IMR-90 (cell line): ENCODE results near the gene SOS1. TPM values are rescaled to one million over a fixed set of nuclear protein-coding genes. Genes with fewer than 3 reads are reported as not detected.

Experiments used
- ATAC-seq: fragments of 200-7000 bp; cut with Tn5 transposase; 2 replicates; pipeline ENCODE4 v1.9.1; 2020; ENCODE audit warnings: low read depth, mild to moderate bottlenecking, moderate library complexity
- BruUV-seq: library from RNA; stranded (reverse); fragments of 400-500 nt; replicated peaks from 2 replicates; lab custom pipeline; 2021; lab: Mats Ljungman, UMichigan
- CTCF ChIA-PET: fragments of 300-600 bp; formaldehyde crosslinking; extraction: SDS; loops from one replicate; lab custom pipeline; 2021; ENCODE audit warnings: antibody characterized with exemption; lab: Yijun Ruan, JAX
- POLR2A ChIA-PET: fragments of 300-600 bp; sonication (Branson Sonifier 250); formaldehyde crosslinking; loops from one replicate; lab custom pipeline; 2022; ENCODE audit warnings: antibody characterized with exemption; ENCODE audit not compliant: unreplicated experiment; lab: Charles Lee
- DNase-seq: peaks from one replicate; pipeline ENCODE4 v3.0.0; 2013
- H2AFZ ChIP-seq: replicated peaks from 2 replicates; pipeline ENCODE3; 2013; ENCODE audit warnings: low read length, mild to moderate bottlenecking; ENCODE audit not compliant: poor library complexity
- H2AK5ac ChIP-seq: 2 replicates; pipeline ENCODE4 v1.6.1; 2013; ENCODE audit warnings: low read depth, low read length, inconsistent platforms
- H2AK9ac ChIP-seq: replicated peaks from 2 replicates; pipeline ENCODE3; 2013; ENCODE audit warnings: mild to moderate bottlenecking, low read depth, low read length, moderate library complexity; ENCODE audit not compliant: poor library complexity
- H2BK120ac ChIP-seq: 2 replicates; pipeline ENCODE4 v1.6.1; 2013; ENCODE audit warnings: low read depth, low read length, inconsistent platforms
- H2BK15ac ChIP-seq: 3 replicates; pipeline ENCODE4 v1.6.1; 2013; ENCODE audit warnings: low read depth, low read length, inconsistent platforms
- H2BK20ac ChIP-seq: 2 replicates; pipeline ENCODE4 v1.6.1; 2013; ENCODE audit warnings: low read depth, mild to moderate bottlenecking, inconsistent platforms, low read length, moderate library complexity
- H2BK5ac ChIP-seq: 2 replicates; pipeline ENCODE4 v1.6.1; 2013; ENCODE audit warnings: mild to moderate bottlenecking, low read depth, low read length, inconsistent platforms; ENCODE audit not compliant: poor library complexity, severe bottlenecking
- H3K14ac ChIP-seq: replicated peaks from 2 replicates; pipeline ENCODE4 v1.6.1; 2013; ENCODE audit warnings: low read depth, low read length, inconsistent platforms
- H3K18ac ChIP-seq: 2 replicates; pipeline ENCODE4 v1.6.1; 2013; ENCODE audit warnings: low read depth, low read length, control low read depth
- H3K23ac ChIP-seq: 2 replicates; pipeline ENCODE4 v1.6.1; 2013; ENCODE audit warnings: low read depth, low read length, inconsistent platforms
- H3K27ac ChIP-seq: 2 replicates; pipeline ENCODE4 v1.5.1; 2013; ENCODE audit warnings: mild to moderate bottlenecking, control low read depth, low read length; ENCODE audit not compliant: insufficient read depth
- H3K27me3 ChIP-seq: 2 replicates; pipeline ENCODE4 v1.6.1; 2013; ENCODE audit warnings: low read length; ENCODE audit not compliant: control insufficient read depth, insufficient read depth
- H3K36me3 ChIP-seq: 2 replicates; pipeline ENCODE4 v1.6.1; 2013; ENCODE audit warnings: low read length, mixed read lengths; ENCODE audit not compliant: control insufficient read depth, insufficient read depth
- H3K4ac ChIP-seq: 2 replicates; pipeline ENCODE4 v1.6.1; 2013; ENCODE audit warnings: low read depth, low read length, inconsistent platforms
- H3K4me1 ChIP-seq: 2 replicates; pipeline ENCODE4 v1.6.1; 2013; ENCODE audit warnings: low read length, mixed read lengths; ENCODE audit not compliant: control insufficient read depth, insufficient read depth
- H3K4me2 ChIP-seq: 2 replicates; pipeline ENCODE4 v1.6.1; 2013; ENCODE audit warnings: low read depth, mild to moderate bottlenecking, control low read depth, low read length, moderate library complexity
- H3K4me3 ChIP-seq: 2 replicates; pipeline ENCODE4 v1.5.1; 2013; ENCODE audit warnings: low read depth, mild to moderate bottlenecking, control low read depth, low read length, moderate library complexity; ENCODE audit not compliant: insufficient read depth
- H3K56ac ChIP-seq: 2 replicates; pipeline ENCODE4 v1.6.1; 2013; ENCODE audit warnings: low read length, inconsistent platforms; ENCODE audit not compliant: insufficient read depth; ENCODE audit errors: extremely low read depth
- H3K79me1 ChIP-seq, 2 experiments: 2 replicates each; pipeline ENCODE4 v1.6.1; 2013; ENCODE audit warnings: low read length in 2 of 2, inconsistent platforms in 1 of 2, low read depth in 1 of 2
- H3K9ac ChIP-seq: 2 replicates; pipeline ENCODE4 v1.6.1; 2013; ENCODE audit warnings: low read depth, low read length, control low read depth
- H3K9me1 ChIP-seq: 2 replicates; pipeline ENCODE4 v1.6.1; 2013; ENCODE audit warnings: low read length, inconsistent platforms; ENCODE audit not compliant: insufficient read depth
- H3K9me3 ChIP-seq: 2 replicates; pipeline ENCODE4 v1.6.1; 2013; ENCODE audit warnings: low read length; ENCODE audit not compliant: control insufficient read depth, insufficient read depth
- H4K20me1 ChIP-seq: 2 replicates; pipeline ENCODE4 v1.6.1; 2013; ENCODE audit warnings: low read length, inconsistent platforms; ENCODE audit not compliant: insufficient read depth
- H4K5ac ChIP-seq: 2 replicates; pipeline ENCODE4 v1.6.1; 2013; ENCODE audit warnings: mild to moderate bottlenecking, low read depth, low read length, control low read depth
- H4K8ac ChIP-seq, 2 experiments: 2 replicates each; pipeline ENCODE4 v1.6.1; 2013; ENCODE audit warnings: low read depth in 2 of 2, low read length in 2 of 2, control low read depth in 1 of 2, inconsistent platforms in 1 of 2
- H4K91ac ChIP-seq: 2 replicates; pipeline ENCODE4 v1.6.1; 2013; ENCODE audit warnings: low read depth, low read length, inconsistent platforms; ENCODE audit not compliant: insufficient read depth
- BHLHE40 ChIP-seq: fragments of 150-350 bp; IDR thresholded peaks from 2 replicates; pipeline ENCODE4 v1.6.1; 2016; ENCODE audit warnings: mild to moderate bottlenecking, low read depth, low read length
- CEBPB ChIP-seq: IDR thresholded peaks from 2 replicates; pipeline ENCODE4 v1.6.1; 2012; ENCODE audit warnings: low read depth, low read length, improper control_type of control experiment
- CHD1 ChIP-seq: IDR thresholded peaks from 2 replicates; pipeline ENCODE4 v1.6.1; 2012; ENCODE audit warnings: low read depth, low read length, improper control_type of control experiment
- ELK1 ChIP-seq: fragments of 150-350 bp; IDR thresholded peaks from 2 replicates; pipeline ENCODE4 v1.6.1; 2016; ENCODE audit warnings: low read depth, mild to moderate bottlenecking, low read length, moderate library complexity, borderline replicate concordance
- FOS ChIP-seq: fragments of 150-350 bp; IDR thresholded peaks from 2 replicates; pipeline ENCODE4 v1.6.1; 2016; ENCODE audit warnings: low read depth, low read length
- MAFK ChIP-seq: IDR thresholded peaks from 2 replicates; pipeline ENCODE4 v1.6.1; 2012; ENCODE audit warnings: low read depth, low read length, improper control_type of control experiment
- MAZ ChIP-seq: IDR thresholded peaks from 2 replicates; pipeline ENCODE4 v1.6.1; 2012; ENCODE audit warnings: low read depth, mild to moderate bottlenecking, low read length, improper control_type of control experiment, moderate library complexity, borderline replicate concordance
- MXI1 ChIP-seq: IDR thresholded peaks from 2 replicates; pipeline ENCODE4 v1.6.1; 2012; ENCODE audit warnings: low read depth, mild to moderate bottlenecking, low read length, moderate library complexity, borderline replicate concordance
- NFE2L2 ChIP-seq: fragments of 150-350 bp; IDR thresholded peaks from 2 replicates; pipeline ENCODE4 v1.6.1; 2016; ENCODE audit warnings: low read depth, mild to moderate bottlenecking, low read length
- POLR2A ChIP-seq: IDR thresholded peaks from 2 replicates; pipeline ENCODE4 v1.6.1; 2012; ENCODE audit warnings: mild to moderate bottlenecking, low read depth, low read length
- RAD21 ChIP-seq: IDR thresholded peaks from 2 replicates; pipeline ENCODE4 v1.6.1; 2012; ENCODE audit warnings: low read length, improper control_type of control experiment
- RCOR1 ChIP-seq: IDR thresholded peaks from 2 replicates; pipeline ENCODE4 v1.6.1; 2012; ENCODE audit warnings: mild to moderate bottlenecking, low read length, improper control_type of control experiment; ENCODE audit not compliant: insufficient replicate concordance
- RFX5 ChIP-seq: IDR thresholded peaks from 2 replicates; pipeline ENCODE4 v1.8.0; 2012; ENCODE audit warnings: low read depth, mild to moderate bottlenecking, low read length, moderate library complexity
- SMC3 ChIP-seq: fragments of 150-350 bp; IDR thresholded peaks from 2 replicates; pipeline ENCODE4 v1.6.1; 2016; ENCODE audit warnings: low read depth, mild to moderate bottlenecking, antibody characterized with exemption, low read length, moderate library complexity
- USF2 ChIP-seq: fragments of 150-350 bp; IDR thresholded peaks from 2 replicates; pipeline ENCODE4 v1.6.1; 2017; ENCODE audit warnings: mild to moderate bottlenecking, antibody characterized with exemption, low read length, low read depth
- WGBS, 2 experiments: methylation state at CpG; one replicate each; pipeline versions ENCODE4 v1.1.5 to v1.1.7; 2013; ENCODE audit warnings: missing lambda C conversion rate in 2 of 2; ENCODE audit not compliant: insufficient read length in 1 of 2; ENCODE audit errors: extremely low coverage in 2 of 2; 5-methylcytosine and 5-hydroxymethylcytosine counted together
- dilution Hi-C: fragments of 300-500 bp; cut with HindIII; formaldehyde crosslinking; loops from one replicate; pipeline ENCODE4 v1.14.3; 2018; ENCODE audit warnings: low sequenced_read_pairs; ENCODE audit not compliant: unreplicated experiment
- in situ Hi-C: fragments of 300-500 bp; cut with MboI; formaldehyde crosslinking; loops from 3 replicates; pipeline ENCODE4 v1.14.3; 2019; ENCODE audit warnings: low sequenced_read_pairs, inconsistent platforms, mixed read lengths
- intact Hi-C: fragments of 100-400 bp; cut with micrococcal nuclease; formaldehyde crosslinking; loops from 2 replicates; pipeline ENCODE4 v1.10.0; 2022
- polyA plus RNA-seq, 3 experiments: library from polyadenylated mRNA; depleted of rRNA; stranded (reverse); fragments of >200 nt; gene quantifications; 2 replicates each; pipeline ENCODE4 v1.2.3, GENCODE V29; 2012; ENCODE audit warnings: low replicate concordance in 1 of 3
- total RNA-seq: library from RNA; depleted of rRNA; stranded (reverse); fragments of >200 nt; gene quantifications from 2 replicates; pipeline ENCODE4 v1.2.3, GENCODE V29; 2012
- TF ChIP-seq, protein P1 (sequence below): conservative IDR thresholded peaks from 2 replicates; pipeline ENCODE4 v1.5.1; 2012; ENCODE audit warnings: mild to moderate bottlenecking, low read depth, low read length, improper control_type of control experiment

SOS1 gene
- total and polyA plus RNA-seq, 2 of the 4 experiments (the other 2 are of a cell fraction) = 8.2 to 11.2 TPM

GRCh38 chr2:38966006-38966405 lies 154.8 kb downstream of the SOS1 start:
- Histone ChIP-seq H2BK5ac (no peak overlapping the region), H3K4me2 (no peak overlapping the region), H3K18ac (no peak overlapping the region), H4K5ac (no peak overlapping the region), H3K36me3 (no peaks in the 10 kb centered on the region), H3K9me3 (no peaks in the 10 kb centered on the region), H2AFZ (no peak overlapping the region), H3K56ac (no peak overlapping the region), H2BK120ac (no peak overlapping the region), H3K27ac (no peak overlapping the region), H4K20me1 (no peaks in the 10 kb centered on the region), H3K9ac (no peak overlapping the region), H3K14ac (no peak overlapping the region), H3K4me1 (peaks cover 2% of the 10 kb centered on the region; the same call in 1 of the 2 replicates), H3K27me3 (no peaks in the 10 kb centered on the region), H4K91ac (no peak overlapping the region), H2BK15ac (no peak overlapping the region), H3K4me3 (no peak overlapping the region), H3K23ac (no peak overlapping the region), H2AK9ac (no peak overlapping the region), H2AK5ac (no peak overlapping the region), H3K79me1 (no peaks in the 10 kb centered on the region), H3K4ac (no peak overlapping the region), H3K9me1 (no peaks in the 10 kb centered on the region), H2BK20ac (no peak overlapping the region), H4K8ac (no peak overlapping the region)
- no CpG with 5 or more reads among the region's 5 CpGs for WGBS, 2 experiments
- no peak for TF ChIP-seq NFE2L2
- no peak for TF ChIP-seq ELK1
- no peak for TF ChIP-seq BHLHE40
- TF ChIP-seq RCOR1 = no peak
- no peak for TF ChIP-seq RAD21
- no peak for TF ChIP-seq MAFK
- no peak for TF ChIP-seq RFX5
- TF ChIP-seq, protein P1, sequence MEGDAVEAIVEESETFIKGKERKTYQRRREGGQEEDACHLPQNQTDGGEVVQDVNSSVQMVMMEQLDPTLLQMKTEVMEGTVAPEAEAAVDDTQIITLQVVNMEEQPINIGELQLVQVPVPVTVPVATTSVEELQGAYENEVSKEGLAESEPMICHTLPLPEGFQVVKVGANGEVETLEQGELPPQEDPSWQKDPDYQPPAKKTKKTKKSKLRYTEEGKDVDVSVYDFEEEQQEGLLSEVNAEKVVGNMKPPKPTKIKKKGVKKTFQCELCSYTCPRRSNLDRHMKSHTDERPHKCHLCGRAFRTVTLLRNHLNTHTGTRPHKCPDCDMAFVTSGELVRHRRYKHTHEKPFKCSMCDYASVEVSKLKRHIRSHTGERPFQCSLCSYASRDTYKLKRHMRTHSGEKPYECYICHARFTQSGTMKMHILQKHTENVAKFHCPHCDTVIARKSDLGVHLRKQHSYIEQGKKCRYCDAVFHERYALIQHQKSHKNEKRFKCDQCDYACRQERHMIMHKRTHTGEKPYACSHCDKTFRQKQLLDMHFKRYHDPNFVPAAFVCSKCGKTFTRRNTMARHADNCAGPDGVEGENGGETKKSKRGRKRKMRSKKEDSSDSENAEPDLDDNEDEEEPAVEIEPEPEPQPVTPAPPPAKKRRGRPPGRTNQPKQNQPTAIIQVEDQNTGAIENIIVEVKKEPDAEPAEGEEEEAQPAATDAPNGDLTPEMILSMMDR = no peak
- no peak for TF ChIP-seq MAZ
- TF ChIP-seq CEBPB = no peak
- no peak for TF ChIP-seq MXI1
- no peak for TF ChIP-seq CHD1
- TF ChIP-seq SMC3 = no peak
- TF ChIP-seq FOS = no peak
- TF ChIP-seq POLR2A = no peak
- no peak for TF ChIP-seq USF2
- POLR2A ChIA-PET = no interaction called here
- ATAC-seq (no peak), DNase-seq (no peak)
- intact Hi-C loops = no loop called here
- BruUV-seq = no TSS peak
- dilution Hi-C loops = no loop called here
- in situ Hi-C loops = no loop called here
- CTCF ChIA-PET = no interaction called here
